Activated T-helper 2 cell treated with anti-CD3 and anti-CD28 coated beads, Interferon-gamma antibody, Interleukin-2, Interleukin-4, amounts not matched to agents 10 μg/mL and 5 μg/mL and 100 μg/mL, durations not matched to agents 14 hours and 24 hours and 36 hours (primary cell): Measurements from ENCODE around the gene ZBTB37. TPM values are rescaled to one million over a fixed set of nuclear protein-coding genes. Genes with fewer than 3 reads are reported as not detected.
A peak's percentile ranks its signal among the peaks of the same experiment; 100 is the strongest.
"Not testable (repeated sequence)": the region's sequence is repeated elsewhere in the genome, so short reads cannot be mapped to it uniquely, and the experiment has no call there.

Source experiments
- DNase-seq: peaks from one replicate; pipeline ENCODE4 v3.0.0; 2021; ENCODE audit warnings: low spot score
- H3K27ac Mint-ChIP-seq: one replicate; pipeline ENCODE4 v1.8.0; 2021; ENCODE audit warnings: mixed read lengths
- H3K27me3 Mint-ChIP-seq: one replicate; pipeline ENCODE4 v1.8.0; 2021; ENCODE audit warnings: low read depth, mixed read lengths
- H3K36me3 Mint-ChIP-seq: one replicate; pipeline ENCODE4 v1.8.0; 2021; ENCODE audit warnings: low read depth, mixed read lengths
- H3K4me1 Mint-ChIP-seq: one replicate; pipeline ENCODE4 v1.8.0; 2021; ENCODE audit warnings: low read depth, mixed read lengths
- H3K4me3 Mint-ChIP-seq: one replicate; pipeline ENCODE4 v1.8.0; 2021; ENCODE audit warnings: low read depth, mild to moderate bottlenecking, moderate library complexity, mixed read lengths
- H3K9me3 Mint-ChIP-seq: one replicate; pipeline ENCODE4 v1.8.0; 2021; ENCODE audit warnings: mixed read lengths
- intact Hi-C: fragments of 100-400 bp; cut with micrococcal nuclease; formaldehyde crosslinking; loops from one replicate; pipeline ENCODE4 v1.15.1; 2023
- total RNA-seq: library from RNA; stranded (reverse); gene quantifications from 2 replicates; pipeline ENCODE4 v1.2.3, GENCODE V29; 2022

The ZBTB37 gene
- total RNA-seq, 1 donor from 2014 or later = 8.8 TPM

DNA sequence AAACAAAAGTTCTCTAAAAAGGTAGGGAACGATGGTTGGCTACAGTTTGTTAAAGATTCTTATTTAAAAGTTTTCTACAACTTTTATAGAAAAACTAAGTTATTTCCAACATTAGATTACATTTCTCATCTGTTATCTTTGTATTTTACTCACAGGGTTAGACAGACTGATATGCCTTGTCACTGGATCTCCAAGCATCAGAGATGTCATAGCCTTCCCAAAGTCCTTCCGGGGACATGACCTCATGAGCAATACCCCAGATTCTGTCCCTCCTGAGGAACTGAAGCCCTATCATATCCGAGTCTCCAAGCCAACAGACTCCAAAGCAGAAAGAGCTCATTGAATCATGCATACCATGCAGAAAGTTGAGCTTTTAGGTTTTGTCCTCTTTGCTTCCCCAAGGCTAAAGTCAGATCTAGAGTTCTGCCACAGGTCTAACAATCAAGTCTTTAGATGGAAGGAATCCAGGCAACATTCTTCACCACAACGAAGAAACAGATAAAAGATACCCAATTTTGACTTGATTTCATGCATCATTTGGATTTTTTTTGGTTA is 10.7 kb upstream of the ZBTB37 start:
- no peaks in the 10 kb centered on the region for H3K4me1 Mint-ChIP-seq
- H3K9me3 Mint-ChIP-seq = no peaks in the 10 kb centered on the region
- peaks cover 61% of the 10 kb centered on the region for H3K36me3 Mint-ChIP-seq
- intact Hi-C loops = no loop called here
- no peaks in the 10 kb centered on the region for H3K27me3 Mint-ChIP-seq
- no peak for DNase-seq
- H3K4me3 Mint-ChIP-seq = no peak overlapping the region
- no peak overlapping the region for H3K27ac Mint-ChIP-seq

- H3K4me3 Mint-ChIP-seq, intact Hi-C loops, H3K27ac Mint-ChIP-seq, H3K9me3 Mint-ChIP-seq, DNase-seq, H3K4me1 Mint-ChIP-seq, H3K27me3 Mint-ChIP-seq: not testable (repeated sequence)
- H3K36me3 Mint-ChIP-seq = peaks cover 65% of the 10 kb centered on the region
Observed at GRCh38 chr1:173859547-173859946, 8.6 kb upstream of the ZBTB37 start.

DNA sequence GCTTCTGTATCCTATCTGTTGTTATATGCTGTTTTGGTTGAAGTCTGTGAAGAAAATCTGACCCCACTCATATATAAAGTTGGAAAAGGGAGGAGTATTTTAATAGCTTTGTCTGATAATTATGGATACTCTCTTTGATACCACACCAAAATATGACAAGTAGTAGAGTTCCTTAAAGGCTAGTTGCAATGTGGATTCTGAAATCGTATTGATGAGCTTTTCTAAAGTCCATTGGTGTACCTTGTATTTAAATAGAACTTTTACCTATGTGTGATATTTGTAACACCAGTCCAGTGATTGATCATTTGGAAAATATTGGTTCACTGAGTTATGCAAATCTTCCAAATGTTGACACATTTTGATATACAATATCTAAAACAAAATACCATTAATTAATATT is 8.1 kb upstream of the ZBTB37 start:
- peaks cover 11% of the 10 kb centered on the region for H3K4me1 Mint-ChIP-seq
- H3K4me3 Mint-ChIP-seq = no peak overlapping the region
- no peak for DNase-seq
- peaks cover 67% of the 10 kb centered on the region for H3K36me3 Mint-ChIP-seq
- no peaks in the 10 kb centered on the region for H3K9me3 Mint-ChIP-seq
- no peaks in the 10 kb centered on the region for H3K27me3 Mint-ChIP-seq
- intact Hi-C loops = loop anchor here (10.0 kb wide), 3 partner anchors 355 to 1195 kb away; partner anchors contain the start of gene CACYBP
- no peak overlapping the region for H3K27ac Mint-ChIP-seq

- DNase-seq = no peak
- H3K4me1 Mint-ChIP-seq = peaks cover 24% of the 10 kb centered on the region
- intact Hi-C loops = loop anchor here (10.0 kb wide), 3 partner anchors 353 to 1197 kb away; partner anchors contain the start of gene CACYBP
Observed at GRCh38 chr1:173861731-173862145, 6.4 kb upstream of the ZBTB37 start.

DNA sequence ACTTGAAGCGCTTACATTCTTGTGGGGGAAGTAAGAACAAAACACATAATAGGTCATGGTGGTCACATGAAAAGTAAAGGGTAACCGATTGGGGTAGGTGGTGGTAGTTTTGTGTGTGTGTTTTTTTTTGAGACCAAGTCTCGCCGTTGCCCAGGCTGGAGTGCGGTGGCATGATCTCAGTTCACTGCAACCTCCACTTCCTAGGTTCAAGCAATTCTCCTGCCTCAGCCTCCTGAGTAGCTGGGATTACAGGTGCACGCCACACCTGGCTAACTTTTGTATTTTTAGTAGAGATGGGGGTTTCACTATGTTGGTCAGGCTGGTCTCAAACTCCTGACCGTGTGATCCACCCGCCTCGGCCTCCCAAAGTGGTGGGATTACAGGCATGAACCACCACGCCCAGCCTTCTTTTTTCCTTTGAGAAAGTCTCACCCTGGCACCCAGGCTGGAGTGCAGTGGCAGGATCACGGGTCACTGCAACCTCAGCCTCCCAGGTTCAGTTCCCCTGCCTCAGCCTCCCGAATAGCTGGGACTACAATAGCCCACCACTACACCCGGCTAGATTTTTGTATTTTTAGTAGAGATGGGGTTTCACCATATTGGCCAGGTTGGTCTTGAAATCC is 5.9 kb upstream of the ZBTB37 start:
- DNase-seq, H3K27me3 Mint-ChIP-seq, H3K9me3 Mint-ChIP-seq: not testable (repeated sequence)
- peaks cover 75% of the 10 kb centered on the region for H3K36me3 Mint-ChIP-seq
- H3K27ac Mint-ChIP-seq = peak overlapping the region; percentile 79
- peak overlapping the region; percentile 30 for H3K4me3 Mint-ChIP-seq
- intact Hi-C loops = loop anchor here (10.0 kb wide), 3 partner anchors 353 to 1197 kb away; partner anchors contain the start of gene CACYBP
- peaks cover 25% of the 10 kb centered on the region for H3K4me1 Mint-ChIP-seq

More at GRCh38 chr1:173861731-173862145, 6.4 kb upstream of the ZBTB37 start:
- H3K27me3 Mint-ChIP-seq = no peaks in the 10 kb centered on the region
- H3K9me3 Mint-ChIP-seq = no peaks in the 10 kb centered on the region
- H3K36me3 Mint-ChIP-seq = peaks cover 69% of the 10 kb centered on the region
- H3K4me3 Mint-ChIP-seq = no peak overlapping the region
- peak overlapping the region; percentile 58 for H3K27ac Mint-ChIP-seq

DNA sequence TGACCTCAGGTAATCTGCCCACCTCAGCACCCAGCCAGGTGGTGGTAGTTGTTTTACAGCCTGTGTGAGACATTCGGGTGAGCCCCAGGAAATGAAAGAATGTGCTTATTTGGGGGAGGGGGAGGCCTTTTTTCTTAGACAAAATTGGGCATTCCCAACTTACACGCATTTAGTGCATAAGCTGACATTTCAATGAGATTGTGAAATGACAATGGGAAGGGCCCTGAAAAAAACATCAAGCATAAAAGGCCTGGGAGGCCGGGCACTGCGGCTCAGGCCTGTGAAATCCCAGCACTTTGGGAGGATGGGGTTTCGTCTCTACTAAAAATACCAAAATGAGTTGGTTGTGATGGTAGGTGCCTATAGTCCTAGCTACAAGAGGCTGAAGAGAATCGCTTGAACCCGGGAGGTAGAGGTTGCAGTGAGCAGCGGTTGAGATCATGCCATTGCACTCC is 5.4 kb upstream of the ZBTB37 start:
- H3K4me1 Mint-ChIP-seq = peaks cover 25% of the 10 kb centered on the region
- no peaks in the 10 kb centered on the region for H3K9me3 Mint-ChIP-seq
- peak overlapping the region; percentile 79 for H3K27ac Mint-ChIP-seq
- peak overlapping the region; percentile 30 for H3K4me3 Mint-ChIP-seq
- H3K27me3 Mint-ChIP-seq = no peaks in the 10 kb centered on the region
- intact Hi-C loops = loop anchor here (10.0 kb wide), 3 partner anchors 352 to 1198 kb away; partner anchors contain the start of gene CACYBP
- peaks cover 75% of the 10 kb centered on the region for H3K36me3 Mint-ChIP-seq
- DNase-seq = no peak

- Mint-ChIP-seq H3K9me3 (no peaks in the 10 kb centered on the region), H3K4me3 (peak overlapping the region; percentile 98), H3K27ac (peak overlapping the region; percentile 54), H3K36me3 (peaks cover 72% of the 10 kb centered on the region), H3K4me1 (peaks cover 25% of the 10 kb centered on the region), H3K27me3 (no peaks in the 10 kb centered on the region)
- intact Hi-C loops = loop anchor here (10.0 kb wide), 3 partner anchors 351 to 1199 kb away; partner anchors contain the start of gene CACYBP
- DNase-seq = no peak
Observed at GRCh38 chr1:173863224-173864161, 4.7 kb upstream of the ZBTB37 start.

- intact Hi-C loops = loop anchor here (10.0 kb wide), 3 partner anchors 350 to 1200 kb away; partner anchors contain the start of gene CACYBP
- peak overlapping the region; percentile 98 for H3K4me3 Mint-ChIP-seq
- DNase-seq = no peak
- H3K27ac Mint-ChIP-seq = peak overlapping the region; percentile 54
- H3K4me1 Mint-ChIP-seq = peaks cover 30% of the 10 kb centered on the region
- H3K9me3 Mint-ChIP-seq = no peaks in the 10 kb centered on the region
- H3K36me3 Mint-ChIP-seq = peaks cover 72% of the 10 kb centered on the region
- no peaks in the 10 kb centered on the region for H3K27me3 Mint-ChIP-seq
Observed at GRCh38 chr1:173864179-173864867, 3.9 kb upstream of the ZBTB37 start.

DNA sequence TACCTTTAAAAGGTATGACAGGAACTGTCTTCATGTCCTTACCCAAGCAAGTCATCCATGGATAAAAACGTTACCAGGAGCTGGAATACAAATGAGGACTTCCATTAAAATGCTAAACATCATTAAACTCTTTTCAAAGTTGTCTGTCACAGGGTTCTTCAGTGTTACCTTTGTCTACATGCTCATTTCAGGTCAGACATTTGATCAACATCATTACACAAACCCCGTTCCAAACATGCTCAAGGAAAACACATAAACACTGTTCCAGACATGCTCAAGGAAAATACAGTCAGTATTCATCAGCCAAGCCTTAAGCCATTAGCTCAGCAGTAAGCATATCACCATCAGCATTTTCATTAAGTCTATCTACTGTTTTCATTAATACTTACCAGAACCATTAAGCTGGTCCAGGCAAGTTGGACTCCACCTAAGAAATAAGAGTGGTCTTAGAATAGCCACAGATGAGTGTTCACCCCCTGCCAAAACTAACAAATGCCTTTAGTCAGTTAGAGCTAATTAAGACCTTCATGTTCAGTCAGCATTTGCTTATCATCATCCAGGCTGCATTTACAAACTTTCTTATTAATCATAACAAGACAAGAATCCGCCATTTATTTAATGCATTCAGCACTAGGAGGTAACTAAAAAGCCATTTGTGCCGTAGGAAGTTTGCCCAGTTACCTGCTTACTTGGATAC is 2.6 kb upstream of the ZBTB37 start:
- Mint-ChIP-seq H3K9me3 (no peaks in the 10 kb centered on the region), H3K4me3 (peak overlapping the region; percentile 98), H3K27me3 (no peaks in the 10 kb centered on the region), H3K36me3 (peaks cover 71% of the 10 kb centered on the region), H3K27ac (peak overlapping the region; percentile 96), H3K4me1 (peaks cover 41% of the 10 kb centered on the region)
- no peak for DNase-seq
- intact Hi-C loops = loop anchor here (5.0 to 10.0 kb wide), 4 partner anchors 87 to 1201 kb away; partner anchors contain the start of gene CACYBP

GRCh38 chr1:173866413-173867115 is 1.6 kb upstream of the ZBTB37 start:
- intact Hi-C loops = loop anchor here (1.0 to 10.0 kb wide), 5 partner anchors 42 to 1202 kb away; partner anchors contain the start of genes CACYBP, CENPL and DARS2
- Mint-ChIP-seq H3K9me3 (no peaks in the 10 kb centered on the region), H3K4me3 (peak overlapping the region; percentile 98), H3K4me1 (peaks cover 45% of the 10 kb centered on the region), H3K27me3 (no peaks in the 10 kb centered on the region), H3K27ac (peak overlapping the region; percentile 96), H3K36me3 (peaks cover 76% of the 10 kb centered on the region)
- DNase-seq = no peak

GRCh38 chr1:173867141-173867752 is 933 bp upstream of the ZBTB37 start:
- DNase-seq = no peak
- Mint-ChIP-seq H3K36me3 (peaks cover 71% of the 10 kb centered on the region), H3K27ac (peak overlapping the region; percentile 96), H3K9me3 (no peaks in the 10 kb centered on the region), H3K4me3 (peak overlapping the region; percentile 98), H3K27me3 (no peaks in the 10 kb centered on the region), H3K4me1 (peaks cover 47% of the 10 kb centered on the region)
- intact Hi-C loops = loop anchor here (1.0 to 10.0 kb wide), 5 partner anchors 43 to 1202 kb away; partner anchors contain the start of genes CACYBP, CENPL and DARS2
